HG03565 (cell line): ENCODE results near the gene TXNDC17.
"Not testable (repeated sequence)": the region's sequence is repeated elsewhere in the genome, so short reads cannot be mapped to it uniquely, and the experiment has no call there.

Source experiments
- ATAC-seq: cut with Tn5 transposase; IDR thresholded peaks from one replicate; pipeline ENCODE4 v1.9.1; 2021; ENCODE audit warnings: mild to moderate bottlenecking, moderate library complexity; ENCODE audit not compliant: unreplicated experiment

The TXNDC17 gene

DNA sequence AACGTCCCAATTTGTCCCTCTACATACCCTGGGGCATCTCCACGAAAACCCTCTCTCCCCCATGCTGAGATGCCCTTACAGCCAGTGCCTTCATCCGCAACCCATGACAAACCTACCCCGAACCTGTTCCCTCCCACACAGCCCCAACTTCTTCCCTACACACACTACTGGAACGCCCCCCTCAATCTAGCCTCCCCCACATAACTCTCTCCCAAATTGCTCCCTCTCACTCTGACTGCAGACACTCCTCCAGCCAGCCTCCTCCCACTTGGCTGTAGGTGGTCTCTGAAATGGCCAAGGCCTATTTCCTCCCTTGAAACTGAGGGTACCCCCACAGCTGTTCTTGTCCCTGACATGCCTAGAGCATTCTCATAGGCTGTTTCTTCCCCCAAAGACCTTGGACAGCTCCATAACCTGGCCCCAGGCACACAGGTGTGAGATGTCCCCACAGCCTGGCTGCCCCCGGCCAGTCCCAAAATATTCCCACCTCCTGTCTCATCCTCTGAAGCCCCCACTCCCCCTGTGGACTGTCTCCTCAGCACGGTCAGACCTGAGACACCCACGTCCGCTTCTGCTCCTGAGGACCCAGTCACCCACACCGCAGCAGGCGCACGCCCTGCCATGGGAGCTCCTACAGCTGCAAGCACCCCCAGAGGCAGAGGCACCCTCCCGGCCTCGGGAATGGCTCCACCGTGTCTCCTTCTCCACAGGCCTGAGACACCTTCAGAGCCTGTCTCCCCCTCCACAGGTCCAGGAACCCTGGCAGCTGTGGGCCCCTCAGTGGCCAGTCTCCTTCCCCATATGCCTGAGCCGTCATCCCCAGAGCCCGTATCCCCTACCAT, 4.0 kb upstream of the TXNDC17 start:
- no peak for ATAC-seq

DNA sequence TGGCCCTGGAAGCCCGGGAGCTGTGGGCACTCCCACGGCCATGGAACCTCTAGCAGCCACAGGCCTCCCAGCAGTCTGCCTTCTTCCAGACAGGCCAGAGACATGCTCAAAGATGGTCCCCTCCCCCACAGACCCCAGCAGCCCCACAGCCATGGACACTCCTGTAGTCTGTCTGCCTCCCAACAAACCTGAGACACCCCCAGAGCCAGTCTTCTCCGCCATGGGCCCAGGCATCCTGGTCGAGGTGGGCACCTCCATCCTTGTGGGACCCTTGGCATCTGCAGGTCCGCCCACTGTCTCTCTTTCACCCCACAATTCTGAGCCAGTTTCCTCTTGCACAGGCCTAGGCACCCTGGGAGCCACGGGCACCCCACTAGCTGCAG, 3.4 kb upstream of the TXNDC17 start:
- ATAC-seq: no peak

DNA sequence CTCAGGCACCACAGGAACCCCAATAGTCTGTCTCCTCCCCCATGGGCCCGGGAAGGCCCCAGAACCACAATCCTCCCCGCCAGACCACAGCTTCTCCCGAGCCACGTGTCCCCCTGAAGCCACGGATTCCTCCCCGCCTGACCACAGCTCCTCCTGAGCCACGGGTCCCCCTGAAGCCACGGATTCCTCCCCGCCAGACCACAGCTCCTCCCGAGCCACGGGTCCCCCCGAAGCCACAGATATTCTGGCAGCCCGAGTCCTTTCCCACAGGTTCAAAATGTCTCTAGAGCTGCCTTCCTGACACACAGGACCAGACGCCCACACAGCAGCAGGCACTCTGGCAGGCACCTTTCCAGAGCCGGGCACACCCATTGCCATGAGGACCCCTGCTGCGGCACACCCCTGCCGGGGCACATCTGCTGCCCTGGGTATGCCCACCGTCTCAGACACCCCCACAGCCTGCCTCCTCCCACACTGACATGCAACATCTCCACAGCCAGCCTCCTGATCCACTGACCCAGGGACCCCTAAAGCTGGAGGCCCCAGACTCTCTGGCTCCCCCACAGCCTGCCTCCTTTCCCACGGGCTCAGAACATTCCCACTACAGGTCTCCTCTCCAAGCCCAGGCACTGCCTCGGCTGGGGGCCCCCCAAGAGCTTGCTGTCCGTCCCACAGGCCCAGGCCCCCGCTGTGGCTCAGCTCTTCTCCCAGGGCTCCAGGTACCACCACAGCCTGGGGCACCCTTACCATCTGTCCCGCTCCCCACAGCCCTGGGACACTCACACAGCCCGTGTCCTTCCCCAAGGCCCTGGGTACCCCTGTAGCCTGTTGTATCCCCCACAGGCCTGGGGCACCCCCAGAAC, 2.6 kb upstream of the TXNDC17 start:
- no peak for ATAC-seq

DNA sequence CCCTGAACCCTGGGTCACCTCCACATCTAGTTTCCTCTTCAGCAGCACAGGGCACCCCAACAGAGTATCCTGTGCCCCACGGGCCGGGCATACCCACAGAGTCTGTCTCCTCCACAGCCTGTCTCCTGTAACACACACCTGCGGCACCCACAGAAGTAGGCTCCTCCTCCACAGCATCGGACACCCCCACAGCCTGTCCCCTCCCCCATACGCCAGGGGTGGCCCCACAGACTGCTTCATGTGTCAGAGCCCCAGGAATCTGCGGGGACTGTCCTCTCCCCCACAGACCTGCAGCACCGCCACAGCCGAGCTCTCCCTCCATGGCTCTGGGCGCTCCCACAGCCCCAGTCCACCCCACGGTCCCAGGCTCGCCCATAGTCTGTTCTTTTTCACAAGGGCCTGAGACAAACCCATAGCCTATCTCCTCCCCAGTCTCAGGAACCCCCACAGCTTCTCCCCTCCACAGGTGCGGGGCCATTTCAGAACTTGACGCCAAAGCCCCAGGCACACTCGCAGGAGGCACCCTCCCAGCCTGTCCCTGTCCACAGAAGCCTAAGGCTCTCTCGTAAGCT, 1.8 kb upstream of the TXNDC17 start:
- ATAC-seq: no peak

DNA sequence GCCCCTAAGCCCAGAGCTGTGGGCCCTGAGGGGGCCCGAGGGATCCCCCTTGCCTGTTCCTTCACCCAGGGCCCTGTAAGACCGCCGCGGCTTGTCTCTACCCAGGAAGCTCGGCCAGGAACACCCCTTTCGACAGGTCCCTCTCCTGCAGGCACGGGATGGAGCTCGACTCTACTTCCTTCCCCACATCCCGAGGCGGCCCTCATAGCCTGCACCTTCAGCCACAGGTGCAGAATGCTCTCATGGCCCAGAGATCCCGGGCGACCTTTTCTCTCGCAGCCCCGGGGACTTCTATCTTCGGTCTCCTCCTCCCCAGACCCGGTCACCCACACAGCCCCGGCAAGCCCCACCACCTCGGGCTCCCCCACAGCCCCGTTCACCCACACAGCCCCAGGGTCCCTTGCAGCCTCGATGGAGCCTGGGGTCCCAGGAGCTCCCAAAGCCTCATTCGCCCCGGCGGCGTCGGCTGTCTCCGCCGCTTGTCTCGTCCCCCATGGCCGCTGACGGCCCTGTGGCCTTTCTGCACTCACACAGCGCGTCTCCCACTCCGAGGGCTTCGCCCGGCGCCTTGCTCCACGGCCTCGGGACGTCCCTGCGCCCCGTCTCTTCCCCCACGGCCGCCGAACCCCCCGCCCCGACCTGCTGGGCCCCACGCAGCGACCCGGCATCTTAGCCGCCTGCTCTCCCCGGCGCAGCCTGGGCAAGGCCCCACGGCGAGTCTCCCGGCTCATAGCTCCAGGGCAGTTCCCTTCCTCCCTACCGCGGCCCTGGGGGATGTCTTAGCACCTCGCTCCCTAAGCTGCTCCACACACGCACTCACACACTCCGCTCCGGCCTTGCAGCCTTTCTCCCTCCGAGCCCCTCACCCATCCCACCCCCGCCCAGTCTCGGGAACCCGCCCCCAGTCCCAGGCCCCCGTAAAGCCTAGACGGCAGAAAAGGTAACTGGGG, 999 bp upstream of the TXNDC17 start:
- ATAC-seq: no peak

DNA sequence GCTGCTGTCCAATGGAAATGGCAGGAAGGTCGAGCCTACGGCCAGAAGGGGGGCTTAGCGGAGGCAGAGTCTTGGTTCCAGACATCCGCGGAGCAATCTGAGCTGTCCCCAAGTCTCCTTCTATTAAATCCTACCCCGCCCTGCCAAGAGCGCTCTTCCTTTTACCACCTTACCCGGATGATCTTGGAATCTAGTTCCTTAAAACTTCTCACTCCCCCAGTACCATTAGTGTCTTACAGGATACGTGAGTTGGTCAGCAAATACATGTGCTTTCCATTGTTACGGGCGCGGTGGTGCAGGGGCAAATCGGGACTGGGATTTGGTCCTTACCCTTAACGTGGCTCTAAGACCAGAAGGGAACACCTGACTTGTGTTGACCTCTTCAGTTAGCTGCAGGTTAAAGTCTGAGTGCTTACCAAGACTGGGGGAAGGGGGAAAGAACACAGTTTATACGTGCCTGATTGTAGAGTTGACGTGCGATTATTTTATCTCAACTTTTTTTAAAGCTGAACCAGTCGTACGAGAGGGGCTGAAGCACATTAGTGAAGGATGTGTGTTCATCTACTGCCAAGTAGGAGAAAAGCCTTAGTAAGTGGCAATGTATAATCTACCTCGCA, 495 bp downstream of the TXNDC17 start:
- no peak for ATAC-seq

DNA sequence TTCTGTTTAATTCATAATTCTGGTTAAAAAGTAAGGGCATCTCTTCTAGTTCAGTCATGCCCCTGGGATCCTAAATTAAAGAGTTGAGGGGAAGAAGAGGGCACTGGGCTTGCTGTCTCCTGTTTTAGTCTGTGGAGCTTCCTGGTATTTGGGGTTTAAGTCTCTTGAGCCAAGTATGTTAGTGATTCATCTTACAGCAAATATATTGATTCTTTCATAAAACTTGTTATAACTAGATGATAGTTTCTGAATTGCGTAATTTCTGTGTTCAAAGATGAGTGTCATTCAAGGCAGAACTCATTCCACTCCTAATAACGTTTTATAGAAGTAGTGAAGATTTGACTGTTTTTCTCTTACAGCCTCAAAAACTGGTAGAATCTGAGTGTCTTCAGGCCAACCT, 1.7 kb downstream of the TXNDC17 start:
- ATAC-seq: no peak

DNA sequence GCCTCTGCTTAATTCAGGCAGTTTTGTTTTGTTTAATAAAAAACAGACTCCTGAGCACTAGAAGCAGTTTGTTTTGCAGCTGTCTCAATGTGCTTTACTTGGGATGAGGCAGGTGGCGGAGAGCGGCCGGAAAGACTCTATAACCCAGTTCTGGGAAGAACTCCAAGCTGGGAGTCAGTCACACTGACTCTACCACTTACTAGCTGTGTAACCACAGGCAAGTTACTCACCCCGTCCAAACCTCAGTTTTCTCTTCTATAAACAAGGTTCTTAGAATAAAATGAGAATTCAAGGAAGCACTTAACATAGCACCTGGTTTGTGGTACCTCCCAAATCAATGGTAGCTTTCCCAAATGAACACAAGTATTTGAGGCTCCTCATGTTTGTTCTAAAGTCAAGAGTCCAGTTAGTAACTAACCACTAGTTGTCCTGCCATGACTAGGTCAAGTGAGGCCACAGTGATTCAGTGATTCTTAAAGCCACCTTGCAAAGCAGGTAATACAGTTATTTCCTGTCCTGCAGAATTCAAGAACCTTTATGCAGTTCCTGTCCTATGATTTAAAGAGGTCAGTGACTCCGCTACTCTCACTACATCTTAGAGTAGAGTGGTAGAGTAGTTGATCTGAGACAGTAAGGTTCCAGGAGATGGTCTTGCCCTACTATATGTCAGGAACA, 2.7 kb downstream of the TXNDC17 start:
- ATAC-seq: no peak

DNA sequence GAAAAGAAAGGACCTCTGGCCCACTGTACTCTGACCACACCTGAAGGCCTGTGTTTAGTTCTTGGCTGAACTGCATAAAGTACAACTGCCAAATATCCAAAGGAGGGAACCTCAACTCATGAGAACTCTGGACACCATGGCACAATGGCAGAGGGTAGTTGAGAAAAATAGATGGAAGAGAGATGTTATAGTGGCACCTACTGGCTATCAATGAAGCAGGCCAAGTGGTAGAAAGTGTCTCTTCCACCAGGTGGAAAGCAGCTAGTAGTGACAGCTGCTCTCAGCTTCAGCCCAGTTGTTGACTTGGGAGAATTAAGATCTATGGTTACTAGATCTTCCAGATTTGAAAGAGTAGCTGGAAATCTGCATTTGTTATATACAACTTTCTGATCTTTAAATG, 7.3 kb downstream of the TXNDC17 start:
- ATAC-seq: no peak

DNA sequence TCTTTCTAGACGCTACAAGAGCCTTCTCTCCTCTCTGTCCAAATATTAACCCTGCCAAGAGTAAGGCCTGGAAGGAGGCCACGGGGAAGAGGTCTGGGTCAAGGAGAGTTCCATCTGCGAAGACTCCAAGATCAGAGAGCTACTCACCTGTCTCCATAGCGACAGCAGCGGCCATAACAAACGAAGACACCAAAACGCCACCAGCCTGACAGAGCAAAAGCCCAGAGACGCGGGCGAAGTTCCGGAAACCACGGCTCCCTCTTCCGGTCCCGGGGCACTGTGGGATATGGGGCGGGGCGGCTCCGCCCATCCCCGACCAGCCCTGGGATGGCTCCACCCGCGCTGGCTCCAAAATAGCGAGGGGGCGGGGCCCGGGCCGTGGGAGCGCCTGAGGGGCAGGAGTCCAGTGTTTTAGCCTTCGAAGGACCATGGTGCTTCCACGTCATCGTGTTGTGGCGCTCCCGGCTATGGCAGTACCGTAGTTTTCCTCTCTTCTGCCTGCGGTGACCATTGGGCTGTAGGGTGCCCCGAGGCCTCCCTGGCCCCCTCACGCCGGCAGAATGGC, 10.6 kb downstream of the TXNDC17 start, which contains the start of the genes C17orf100 and MED31:
Gene C17orf100, plus strand, starts transcription at position 409 of the 565 bp plus-strand sequence. Its CDS starts 152 bp downstream, at position 561.
Gene MED31, minus strand, starts transcription at position 252 of the 565 bp plus-strand sequence. Its CDS starts 77 bp downstream, at position 175.
- peak; percentile 75 for ATAC-seq

DNA sequence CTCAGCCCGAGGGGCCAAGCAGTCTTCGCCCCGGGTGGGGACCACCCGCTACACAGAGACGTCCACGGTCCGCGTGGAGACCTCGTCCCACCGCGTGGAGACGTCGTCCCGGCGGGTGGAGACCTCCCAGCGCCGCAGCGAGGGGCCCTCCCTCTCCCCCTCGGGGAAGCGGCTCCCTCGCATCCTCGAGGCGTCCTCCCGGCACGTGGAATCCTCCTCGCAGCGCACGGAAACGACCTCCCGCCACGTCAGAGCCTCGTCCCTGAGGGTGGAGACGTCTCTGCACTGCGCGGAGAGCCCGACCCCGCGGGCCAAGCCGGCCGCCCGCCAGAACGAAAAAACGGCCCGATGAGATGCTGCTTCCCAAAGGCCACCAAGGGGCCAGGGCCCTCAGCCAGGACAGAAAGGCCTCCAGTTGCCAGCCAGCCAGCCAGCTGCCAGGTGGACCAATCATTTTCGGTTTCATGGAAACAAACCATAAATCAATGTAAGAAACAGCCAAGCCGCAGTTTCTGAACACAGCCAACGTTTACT, 11.1 kb downstream of the TXNDC17 start:
- ATAC-seq: no peak

DNA sequence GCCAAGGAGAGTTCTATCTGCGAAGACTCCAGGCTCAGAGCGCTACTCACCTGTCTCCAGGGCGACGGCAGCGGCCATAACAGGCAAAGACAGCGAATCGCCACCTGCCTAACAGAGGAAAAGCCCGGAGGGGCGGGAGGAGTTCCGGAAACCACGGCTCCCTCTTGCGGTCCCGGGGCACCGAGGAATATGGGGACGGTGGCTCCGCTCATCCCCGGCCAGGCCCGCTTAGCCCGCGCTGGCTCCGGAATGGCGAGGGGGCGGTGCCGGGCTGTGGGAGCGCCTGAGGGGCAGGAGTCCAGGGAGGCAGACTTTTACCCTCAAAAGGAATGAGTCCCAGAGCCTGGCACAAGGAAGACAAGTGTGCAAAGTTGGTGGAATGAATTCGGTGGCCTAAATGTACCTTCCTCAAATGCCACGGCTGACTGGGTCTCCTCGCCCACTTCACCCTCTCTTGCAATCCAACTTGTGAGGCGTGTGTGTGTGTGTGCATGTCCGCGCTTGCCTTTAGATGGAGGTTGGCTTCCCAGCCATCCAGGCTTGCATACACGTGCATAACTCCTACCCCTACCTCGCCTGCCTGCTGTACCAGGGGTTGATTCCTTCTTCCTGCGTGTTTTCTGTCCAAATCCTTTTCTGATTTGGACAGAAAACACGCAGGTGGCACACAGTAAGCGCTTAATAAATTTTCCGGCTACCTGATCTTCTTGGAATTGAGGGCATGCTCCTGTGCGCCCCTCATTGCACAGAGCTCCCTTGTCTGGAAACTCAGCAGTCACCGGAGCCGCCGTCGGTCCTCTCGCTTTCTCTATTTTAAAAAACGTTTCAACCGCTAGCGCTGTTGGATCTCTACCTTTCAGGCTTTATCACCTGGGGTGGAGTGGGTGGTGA, 14.2 kb downstream of the TXNDC17 start:
- ATAC-seq: no peak

DNA sequence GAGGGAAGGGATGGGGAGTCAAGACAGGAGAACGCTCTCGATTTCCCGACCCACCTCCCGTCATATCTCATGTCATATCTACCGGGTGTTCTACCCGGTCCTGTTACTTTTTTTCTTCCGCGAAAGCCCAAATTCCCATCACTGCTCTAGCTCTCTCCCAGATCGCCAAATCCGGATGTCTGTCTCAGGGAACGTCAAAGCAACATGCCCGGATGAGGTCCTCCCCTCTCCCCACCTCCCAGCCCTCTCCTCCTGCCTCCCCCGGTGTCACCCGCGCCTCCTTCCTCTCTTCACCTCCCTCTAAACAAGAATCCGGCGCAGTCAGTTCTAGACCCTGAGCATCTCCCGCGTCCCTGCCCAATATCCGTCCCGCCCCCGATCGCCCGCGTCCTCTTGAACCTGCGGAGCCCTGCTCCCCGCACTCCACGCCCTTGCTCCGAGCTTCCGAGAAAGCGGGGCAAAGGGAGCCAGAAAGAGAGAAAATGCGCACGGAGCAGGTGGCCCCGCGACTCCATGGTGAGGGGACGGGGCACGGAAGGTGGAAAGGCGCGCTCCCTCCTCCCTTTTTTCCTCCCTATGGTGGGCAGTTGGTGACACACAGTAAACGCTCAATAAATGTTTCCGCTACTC, 15.0 kb downstream of the TXNDC17 start:
- not testable (repeated sequence) for ATAC-seq

DNA sequence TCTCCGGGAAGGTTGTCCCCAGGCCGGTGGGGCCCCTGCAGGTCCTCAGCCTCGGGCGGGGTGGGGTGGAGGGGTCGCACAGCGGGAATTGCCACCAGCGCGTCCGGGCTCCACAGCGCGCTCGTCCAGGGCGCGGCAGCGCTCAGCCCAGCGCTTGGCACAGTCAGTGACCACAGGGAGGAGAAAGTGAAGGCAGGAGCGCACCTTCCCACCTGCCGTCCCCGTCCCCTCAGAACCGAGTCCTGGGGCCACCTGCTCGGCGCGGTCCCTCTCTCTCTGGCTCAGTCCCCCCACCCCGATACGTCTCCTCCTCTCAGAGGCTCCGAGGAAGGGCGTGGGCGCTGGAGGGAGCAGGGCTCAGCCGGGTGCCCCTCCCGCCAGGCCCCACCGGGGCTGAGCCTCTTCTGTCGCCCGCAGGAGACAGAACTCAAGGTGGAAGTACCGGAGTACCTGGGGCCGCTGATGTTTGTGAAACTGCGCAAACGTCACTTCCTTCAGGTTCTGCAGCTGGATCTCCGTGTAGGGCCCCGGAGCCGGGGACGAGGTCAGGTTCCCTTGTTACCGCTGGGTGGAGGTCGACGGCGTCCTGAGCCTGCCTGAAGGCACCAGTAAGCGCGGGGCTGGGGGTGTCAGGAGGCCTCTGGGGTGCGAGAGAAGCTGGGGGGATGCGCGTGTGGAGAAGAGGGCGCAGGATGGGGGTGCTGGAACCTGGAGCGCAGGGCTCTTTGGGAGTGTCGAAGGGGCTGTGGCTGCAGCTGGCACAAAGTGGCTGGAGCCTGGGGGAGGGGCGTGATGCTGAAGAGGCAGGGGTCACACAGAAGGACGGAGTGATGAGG, 16.2 kb downstream of the TXNDC17 start:
- not testable (repeated sequence) for ATAC-seq

DNA sequence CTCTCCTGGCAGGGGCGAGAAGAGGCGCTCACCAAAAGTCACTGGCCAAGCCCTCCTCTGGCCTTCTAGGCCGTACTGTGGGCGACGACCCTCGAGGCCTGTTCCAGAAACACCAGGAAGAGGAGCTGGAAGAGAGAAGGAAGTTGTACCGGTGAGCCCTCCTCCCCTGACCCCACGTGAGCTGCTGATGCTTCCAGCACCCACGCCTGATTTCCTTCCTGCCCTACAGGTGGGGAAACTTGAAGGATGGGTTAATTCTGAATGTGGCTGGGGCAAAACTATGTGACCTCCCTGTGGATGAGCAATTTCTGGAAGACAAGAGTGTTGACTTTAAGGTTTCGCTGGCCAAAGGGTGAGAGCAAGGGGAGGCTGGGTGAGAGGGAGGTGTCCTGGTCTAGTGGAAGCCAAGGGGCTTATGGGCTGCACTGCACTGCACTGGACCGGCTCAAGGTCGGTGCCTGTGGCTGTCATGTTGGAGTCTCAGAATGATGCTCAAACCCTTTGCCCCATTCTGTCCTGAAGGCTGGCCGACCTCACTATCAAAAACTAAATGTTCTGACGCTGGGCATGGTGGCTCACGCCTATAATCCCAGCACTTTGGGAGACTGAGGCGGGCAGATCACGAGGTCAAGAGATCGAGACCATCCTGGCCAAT, 16.9 kb downstream of the TXNDC17 start:
- no peak for ATAC-seq

DNA sequence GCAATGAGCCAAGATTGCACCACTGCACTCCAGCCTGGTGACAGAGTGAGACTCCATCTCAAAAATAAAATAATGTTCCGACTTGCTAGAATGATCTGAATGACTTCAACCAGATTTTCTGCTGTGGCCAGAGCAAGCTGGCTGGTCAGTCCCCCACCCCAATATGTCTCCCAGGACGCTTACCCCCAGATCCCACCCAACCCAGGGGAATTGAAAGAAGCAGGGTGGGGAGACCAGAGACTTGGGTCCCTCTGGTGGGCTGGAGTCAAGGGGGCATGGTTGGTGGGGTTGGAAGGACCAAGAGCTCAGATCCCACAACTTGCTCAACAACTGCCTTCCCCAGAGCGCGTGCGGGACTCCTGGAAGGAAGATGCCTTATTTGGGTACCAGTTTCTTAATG, 17.6 kb downstream of the TXNDC17 start:
- ATAC-seq: not testable (repeated sequence)
